RWPE2 (cell line): ENCODE data around the gene HES3.

Source experiments
- ATAC-seq: fragments of 200-7000 bp; cut with Tn5 transposase; 3 replicates; pipeline ENCODE4 v1.9.1; 2021; ENCODE audit warnings: low read depth
- DNase-seq: peaks from one replicate; pipeline ENCODE4 v3.0.0-alpha.2; 2020; ENCODE audit warnings: low spot score
- H3K27ac ChIP-seq: fragments of 450-650 bp; 2 replicates; pipeline ENCODE4 v1.5.1; 2017; ENCODE audit warnings: mild to moderate bottlenecking; ENCODE audit not compliant: poor library complexity, severe bottlenecking
- H3K27me3 ChIP-seq: fragments of 250-450 bp; sonication (Bioruptor Pico); 2 replicates; pipeline ENCODE4 v1.5.1; 2021; ENCODE audit warnings: mild to moderate bottlenecking, moderate library complexity; ENCODE audit not compliant: insufficient read depth, poor library complexity, severe bottlenecking
- H3K36me3 ChIP-seq: fragments of 250-450 bp; sonication (Bioruptor Pico); 2 replicates; pipeline ENCODE4 v1.5.1; 2020; ENCODE audit warnings: low read depth, mild to moderate bottlenecking, moderate library complexity
- H3K4me1 ChIP-seq: fragments of 250-450 bp; sonication (Bioruptor Pico); 2 replicates; pipeline ENCODE4 v1.5.1; 2021; ENCODE audit warnings: mild to moderate bottlenecking, moderate library complexity; ENCODE audit not compliant: insufficient read depth, poor library complexity, severe bottlenecking
- H3K4me3 ChIP-seq: fragments of 250-450 bp; sonication (Bioruptor Pico); 2 replicates; pipeline ENCODE4 v1.5.1; 2021; ENCODE audit warnings: mild to moderate bottlenecking, moderate library complexity; ENCODE audit not compliant: severe bottlenecking
- H3K9me3 ChIP-seq: fragments of 250-450 bp; sonication (Bioruptor Pico); 2 replicates; pipeline ENCODE4 v1.5.1; 2021; ENCODE audit warnings: mild to moderate bottlenecking, moderate library complexity; ENCODE audit not compliant: severe bottlenecking
- CTCF ChIP-seq: fragments of 450-650 bp; IDR thresholded peaks from one replicate; pipeline ENCODE4 v1.5.1; 2017; ENCODE audit warnings: mild to moderate bottlenecking, moderate library complexity; ENCODE audit not compliant: poor library complexity, severe bottlenecking

The HES3 gene

GRCh38 chr1:6253380-6253779 lies 9.4 kb downstream of the HES3 start:
- no peaks in the 10 kb centered on the region for H3K36me3 ChIP-seq
- no peaks in the 10 kb centered on the region for H3K4me1 ChIP-seq
- peaks cover 11% of the 10 kb centered on the region for H3K27me3 ChIP-seq
- H3K9me3 ChIP-seq: no peaks in the 10 kb centered on the region
- ATAC-seq (no peak), DNase-seq (no peak)
- H3K27ac ChIP-seq: no peak overlapping the region
- no peak for TF ChIP-seq CTCF
- no peak overlapping the region for H3K4me3 ChIP-seq

GRCh38 chr1:6254691-6255090 lies 10.7 kb downstream of the HES3 start:
- Histone ChIP-seq H3K36me3 (no peaks in the 10 kb centered on the region), H3K4me1 (peaks cover 5% of the 10 kb centered on the region), H3K27me3 (peaks cover 5% of the 10 kb centered on the region), H3K4me3 (no peak overlapping the region), H3K27ac (no peak overlapping the region), H3K9me3 (no peaks in the 10 kb centered on the region)
- DNase-seq (no peak), ATAC-seq (no peak)
- no peak for TF ChIP-seq CTCF

- Histone ChIP-seq H3K27me3 (no peaks in the 10 kb centered on the region), H3K9me3 (no peaks in the 10 kb centered on the region), H3K4me3 (no peak overlapping the region), H3K27ac (no peak overlapping the region), H3K36me3 (no peaks in the 10 kb centered on the region), H3K4me1 (peaks cover 5% of the 10 kb centered on the region)
- ATAC-seq (no peak), DNase-seq (no peak)
- no peak for TF ChIP-seq CTCF
These were observed 12.7 kb downstream of the HES3 start for GRCh38 chr1:6256645-6257044.

GRCh38 chr1:6257541-6258069 lies 13.6 kb downstream of the HES3 start:
- ATAC-seq (no peak), DNase-seq (no peak)
- Histone ChIP-seq H3K36me3 (no peaks in the 10 kb centered on the region), H3K4me3 (no peak overlapping the region), H3K27ac (no peak overlapping the region), H3K27me3 (no peaks in the 10 kb centered on the region), H3K4me1 (peaks cover 5% of the 10 kb centered on the region), H3K9me3 (no peaks in the 10 kb centered on the region)
- TF ChIP-seq CTCF: no peak

- no peak for TF ChIP-seq CTCF
- peaks cover 5% of the 10 kb centered on the region for H3K4me1 ChIP-seq
- H3K36me3 ChIP-seq: no peaks in the 10 kb centered on the region
- no peak for DNase-seq
- no peaks in the 10 kb centered on the region for H3K9me3 ChIP-seq
- H3K27me3 ChIP-seq: no peaks in the 10 kb centered on the region
- no peak overlapping the region for H3K27ac ChIP-seq
- no peak; the same call in 2 of the 3 replicates for ATAC-seq
- no peak overlapping the region for H3K4me3 ChIP-seq
These were observed 14.7 kb downstream of the HES3 start for GRCh38 chr1:6258675-6259074.
